Muscle layer of duodenum (tissue), 2 donors: ENCODE data around the gene TXNRD2.
A peak's percentile ranks its signal among the peaks of the same experiment; 100 is the strongest.

Experiments
- H3K27ac ChIP-seq: one replicate; pipeline ENCODE4 v1.7.0; 2013; ENCODE audit warnings: mild to moderate bottlenecking, low read length
- H3K27me3 ChIP-seq: one replicate; pipeline ENCODE4 v1.7.0; 2013; ENCODE audit warnings: low read depth, mild to moderate bottlenecking, control low read depth, low read length
- H3K36me3 ChIP-seq, 2 donors: one replicate each; pipeline ENCODE4 v1.7.0; 2013; ENCODE audit warnings: low read length in 2 of 2, control low read depth in 1 of 2, mild to moderate bottlenecking in 1 of 2; ENCODE audit not compliant: insufficient read depth in 2 of 2, control insufficient read depth in 1 of 2
- H3K4me1 ChIP-seq, 2 donors: one replicate each; pipeline ENCODE4 v1.7.0; 2013; ENCODE audit warnings: low read length in 2 of 2, mild to moderate bottlenecking in 2 of 2, control low read depth in 1 of 2, moderate library complexity in 1 of 2; ENCODE audit not compliant: insufficient read depth in 2 of 2, control insufficient read depth in 1 of 2
- H3K4me3 ChIP-seq, 2 donors: one replicate each; pipeline ENCODE4 v1.7.0; 2013; ENCODE audit warnings: low read length in 2 of 2, low read depth in 1 of 2, mild to moderate bottlenecking in 1 of 2
- H3K9me3 ChIP-seq, 2 donors: one replicate each; pipeline ENCODE4 v1.7.0; 2013; ENCODE audit warnings: low read length in 2 of 2, control low read depth in 1 of 2, mild to moderate bottlenecking in 1 of 2; ENCODE audit not compliant: control insufficient read depth in 1 of 2
- donor health status: healthy.

TXNRD2 gene

GRCh38 chr22:19962909-19963806 is 21.5 kb upstream of the TXNRD2 start:
- Histone ChIP-seq H3K4me3 (peak overlapping the region in 1 of 2 donors; percentile 33), H3K4me1 (peaks cover 5 to 29% of the 10 kb centered on the region in 2 donors), H3K9me3 (no peaks in the 10 kb centered on the region), H3K27ac (peak overlapping the region; percentile 74), H3K27me3 (no peaks in the 10 kb centered on the region), H3K36me3 (peaks cover 11 to 33% of the 10 kb centered on the region in 2 donors)

GRCh38 chr22:19962246-19962908 is 20.8 kb upstream of the TXNRD2 start:
- Histone ChIP-seq H3K36me3 (peaks cover 6 to 25% of the 10 kb centered on the region in 2 donors), H3K9me3 (no peaks in the 10 kb centered on the region), H3K27ac (peak overlapping the region; percentile 74), H3K4me1 (peaks cover 5 to 29% of the 10 kb centered on the region in 2 donors), H3K27me3 (no peaks in the 10 kb centered on the region), H3K4me3 (peak overlapping the region in 1 of 2 donors; percentile 33)

DNA sequence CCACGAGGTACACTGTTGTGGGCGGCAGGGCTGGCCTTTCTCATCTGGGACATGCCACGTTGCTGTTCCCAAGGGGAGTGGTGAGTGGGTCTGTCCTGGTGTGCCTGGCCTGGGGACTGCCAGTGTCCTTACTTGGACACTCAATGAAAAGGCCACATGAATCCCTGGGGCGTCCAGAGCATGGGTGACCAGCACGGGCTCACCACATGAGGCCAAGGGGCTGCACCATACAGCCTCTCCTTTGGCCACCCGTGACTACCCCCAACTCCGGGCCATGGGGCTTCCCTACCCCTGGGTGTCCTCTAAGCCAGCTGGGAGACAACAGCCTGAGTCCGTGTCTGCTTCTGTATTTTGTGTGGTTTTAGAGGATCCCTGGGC is 20.2 kb upstream of the TXNRD2 start:
- Histone ChIP-seq H3K36me3 (peaks cover under 1 to 20% of the 10 kb centered on the region in 2 donors), H3K27me3 (no peaks in the 10 kb centered on the region), H3K4me3 (no peak overlapping the region), H3K9me3 (no peaks in the 10 kb centered on the region), H3K27ac (no peak overlapping the region), H3K4me1 (peaks cover 5 to 29% of the 10 kb centered on the region in 2 donors)

- H3K4me3 ChIP-seq, result no peak overlapping the region
- no peak overlapping the region for H3K27ac ChIP-seq
- peaks cover 5 to 29% of the 10 kb centered on the region in 2 donors for H3K4me1 ChIP-seq
- H3K9me3 ChIP-seq, result no peaks in the 10 kb centered on the region
- no peaks in the 10 kb centered on the region for H3K27me3 ChIP-seq
- H3K36me3 ChIP-seq, result peaks cover 0 to 17% of the 10 kb centered on the region in 2 donors
These were observed 19.6 kb upstream of the TXNRD2 start for GRCh38 chr22:19961201-19961580.

- Histone ChIP-seq H3K27ac (no peak overlapping the region), H3K36me3 (peaks cover 0 to 17% of the 10 kb centered on the region in 2 donors), H3K4me1 (peaks cover 5 to 29% of the 10 kb centered on the region in 2 donors), H3K9me3 (no peaks in the 10 kb centered on the region), H3K4me3 (no peak overlapping the region), H3K27me3 (no peaks in the 10 kb centered on the region)
These were observed 19.0 kb upstream of the TXNRD2 start for GRCh38 chr22:19960491-19961200.

DNA sequence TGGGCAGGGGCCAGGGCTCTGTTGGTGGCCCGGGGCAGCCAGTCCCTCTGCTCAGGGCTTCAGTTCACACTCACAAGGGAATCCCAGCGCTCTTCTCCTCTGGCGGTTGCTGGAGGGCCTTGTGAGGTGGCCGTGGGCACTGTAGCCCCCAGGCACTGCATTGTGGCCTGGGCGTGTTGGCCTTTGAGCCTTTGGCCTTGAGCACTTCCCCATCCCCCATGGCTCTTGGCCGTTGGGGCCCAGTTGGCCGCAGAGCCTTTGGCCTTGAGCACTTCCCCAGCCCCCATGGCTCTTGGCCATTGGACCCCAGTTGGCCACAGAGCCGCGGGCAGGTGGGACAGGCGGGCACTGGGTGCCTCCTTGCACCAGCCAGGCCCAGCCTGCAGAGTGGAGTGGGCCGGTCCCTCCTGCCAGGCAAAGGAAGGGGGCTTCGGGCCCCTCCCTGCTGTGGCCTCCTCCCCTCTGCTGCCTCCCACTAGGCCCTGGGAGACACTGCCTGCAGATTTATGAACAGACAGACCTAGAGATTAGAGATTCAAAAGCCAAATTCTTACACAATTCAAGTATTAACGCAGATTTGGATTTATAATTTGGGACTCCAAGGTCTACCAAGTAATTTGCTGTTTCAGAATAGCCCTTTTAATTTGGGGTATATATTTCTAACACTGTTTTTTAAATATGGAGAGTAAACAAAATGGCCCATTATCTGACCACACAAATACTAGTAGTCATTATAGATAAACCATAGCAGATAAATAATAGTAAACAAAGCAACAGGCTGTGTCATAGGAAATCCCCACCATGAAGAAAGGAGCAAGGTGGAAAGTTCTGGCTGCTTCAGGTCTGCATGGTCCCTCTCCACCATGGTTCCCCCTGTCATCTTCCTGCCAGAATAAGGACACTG is 18.2 kb upstream of the TXNRD2 start:
- Histone ChIP-seq H3K4me1 (peaks cover 5 to 29% of the 10 kb centered on the region in 2 donors), H3K36me3 (peaks cover 0 to 14% of the 10 kb centered on the region in 2 donors), H3K9me3 (no peaks in the 10 kb centered on the region), H3K27ac (no peak overlapping the region), H3K27me3 (no peaks in the 10 kb centered on the region), H3K4me3 (peak overlapping the region in 1 of 2 donors; percentile 42)

DNA sequence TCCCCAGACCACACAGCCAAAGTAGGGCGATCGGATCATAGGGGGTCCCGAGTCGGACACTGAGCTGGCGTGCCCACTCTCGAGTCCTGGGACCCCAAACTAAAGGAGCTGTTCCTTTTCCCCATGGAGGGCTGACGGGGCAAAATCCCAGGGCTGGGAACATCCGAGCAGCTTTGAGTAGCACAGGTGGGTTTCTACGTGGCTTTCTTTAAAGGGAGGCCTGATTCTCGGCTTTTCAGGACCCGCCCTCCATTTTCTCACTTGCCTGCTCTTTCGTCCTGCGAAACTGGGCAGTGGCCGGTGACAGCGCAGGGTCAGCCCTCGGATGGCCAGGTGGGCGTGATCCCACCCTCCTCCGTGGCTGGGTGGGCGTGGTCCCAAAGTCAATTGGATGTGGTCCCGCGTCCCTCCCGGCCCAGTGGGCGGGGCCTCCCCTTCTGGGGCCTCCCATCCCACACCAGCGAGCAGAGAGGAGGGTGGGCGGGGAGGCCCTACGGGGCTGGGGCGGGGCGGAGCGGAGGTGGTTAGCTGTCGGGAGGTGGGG is 17.5 kb upstream of the TXNRD2 start:
- peaks cover 5 to 33% of the 10 kb centered on the region in 2 donors for H3K4me1 ChIP-seq
- peak overlapping the region; percentile 12 to 42 for H3K4me3 ChIP-seq
- H3K27me3 ChIP-seq, result no peaks in the 10 kb centered on the region
- H3K9me3 ChIP-seq, result no peaks in the 10 kb centered on the region
- peaks cover 0 to 7% of the 10 kb centered on the region in 2 donors for H3K36me3 ChIP-seq
- H3K27ac ChIP-seq, result no peak overlapping the region

- Histone ChIP-seq H3K4me3 (peak overlapping the region in 1 of 2 donors; percentile 12), H3K36me3 (no peaks in the 10 kb centered on the region), H3K4me1 (peaks cover 5 to 40% of the 10 kb centered on the region in 2 donors), H3K27me3 (no peaks in the 10 kb centered on the region), H3K27ac (no peak overlapping the region), H3K9me3 (no peaks in the 10 kb centered on the region)
These were observed 16.7 kb upstream of the TXNRD2 start for GRCh38 chr22:19958083-19959042.

GRCh38 chr22:19957445-19957844 is 15.8 kb upstream of the TXNRD2 start:
- Histone ChIP-seq H3K27ac (no peak overlapping the region), H3K9me3 (no peaks in the 10 kb centered on the region), H3K27me3 (no peaks in the 10 kb centered on the region), H3K4me3 (no peak overlapping the region), H3K36me3 (no peaks in the 10 kb centered on the region), H3K4me1 (peaks cover 5 to 39% of the 10 kb centered on the region in 2 donors)
